Neural cell (in vitro differentiated cells): ENCODE measurements around the gene PFKL. TPM values are rescaled to one million over a fixed set of nuclear protein-coding genes. Genes with fewer than 3 reads are reported as not detected.

Experiments
- H2AFZ ChIP-seq: fragments of 200-600, 300-800 bp; sonication (generic), shearing (Covaris generic); 2 replicates; pipeline ENCODE4 v1.6.0; 2014; ENCODE audit warnings: low read depth, mild to moderate bottlenecking, antibody characterized with exemption, low read length, moderate library complexity
- H3F3A ChIP-seq: fragments of 200-600 bp; shearing (Covaris generic); 2 replicates; pipeline ENCODE4 v1.6.1; 2016; ENCODE audit warnings: mild to moderate bottlenecking, moderate library complexity, mixed read lengths, antibody characterized with exemption, low read length; ENCODE audit not compliant: insufficient read depth, poor library complexity, severe bottlenecking
- H3K27ac ChIP-seq: fragments of 200-600, 300-800 bp; sonication (generic), shearing (Covaris generic); 2 replicates; pipeline ENCODE4 v1.5.1; 2014; ENCODE audit warnings: mild to moderate bottlenecking, low read length, moderate library complexity
- H3K27me3 ChIP-seq: fragments of 300-800, 200-600 bp; sonication (generic), shearing (Covaris generic); 2 replicates; pipeline ENCODE4 v1.6.0; 2014; ENCODE audit warnings: mild to moderate bottlenecking, low read depth, low read length, moderate library complexity; ENCODE audit not compliant: insufficient read depth
- H3K36me3 ChIP-seq: fragments of 300-800, 200-600 bp; sonication (generic), shearing (Covaris generic); 2 replicates; pipeline ENCODE4 v1.5.1; 2014; ENCODE audit warnings: mild to moderate bottlenecking, antibody characterized with exemption, low read length, moderate library complexity; ENCODE audit not compliant: insufficient read depth
- H3K4me2 ChIP-seq: fragments of 300-800, 200-600 bp; sonication (generic), shearing (Covaris generic); 2 replicates; pipeline ENCODE4 v1.6.0; 2014; ENCODE audit warnings: mild to moderate bottlenecking, low read length
- H3K4me3 ChIP-seq: fragments of 300-800, 200-600 bp; sonication (generic), shearing (Covaris generic); 2 replicates; pipeline ENCODE4 v1.5.1; 2014; ENCODE audit warnings: mild to moderate bottlenecking, low read length, moderate library complexity
- H3K79me2 ChIP-seq: fragments of 200-600 bp; shearing (Covaris generic); replicated peaks from 2 replicates; pipeline ENCODE4 v1.6.0; 2014; ENCODE audit warnings: mild to moderate bottlenecking, low read length, moderate library complexity; ENCODE audit not compliant: insufficient read depth
- H3K9ac ChIP-seq: fragments of 300-800, 200-600 bp; sonication (generic), shearing (Covaris generic); 2 replicates; pipeline ENCODE4 v1.6.1; 2016; ENCODE audit warnings: mild to moderate bottlenecking, low read length, mixed read lengths
- H3K9me2 ChIP-seq: fragments of 200-600 bp; shearing (Covaris generic); 2 replicates; pipeline ENCODE4 v1.6.1; 2016; ENCODE audit warnings: mild to moderate bottlenecking, low read length, mixed read lengths; ENCODE audit not compliant: insufficient read depth
- H3K9me3 ChIP-seq: fragments of 200-600, 300-800 bp; sonication (generic), shearing (Covaris generic); 2 replicates; pipeline ENCODE4 v1.6.1; 2016; ENCODE audit warnings: mild to moderate bottlenecking, mixed run types, low read length, moderate library complexity, mixed read lengths
- H4K20me1 ChIP-seq: fragments of 200-600 bp; shearing (Covaris generic); 2 replicates; pipeline ENCODE4 v1.6.1; 2016; ENCODE audit warnings: mild to moderate bottlenecking, mixed run types; ENCODE audit not compliant: insufficient read depth
- EP300 ChIP-seq: fragments of 450-650 bp; conservative IDR thresholded peaks from 2 replicates; pipeline ENCODE4 v1.6.1; 2014; ENCODE audit warnings: antibody characterized with exemption, mild to moderate bottlenecking, moderate library complexity; ENCODE audit not compliant: poor library complexity, severe bottlenecking
- EZH2 ChIP-seq: fragments of 200-600, 300-800 bp; shearing (Covaris generic), sonication (generic); IDR thresholded peaks from 2 replicates; pipeline ENCODE4 v1.6.1; 2014; ENCODE audit warnings: antibody characterized with exemption, low read length, borderline replicate concordance, mild to moderate bottlenecking; ENCODE audit not compliant: insufficient read depth, poor library complexity, severe bottlenecking
- MXI1 ChIP-seq: fragments of 450-650 bp; conservative IDR thresholded peaks from 2 replicates; pipeline ENCODE4 v1.6.1; 2014; ENCODE audit warnings: antibody characterized with exemption, mild to moderate bottlenecking; ENCODE audit not compliant: poor library complexity, severe bottlenecking
- POLR2AphosphoS5 ChIP-seq: IDR thresholded peaks from 2 replicates; pipeline ENCODE4 v1.6.1; 2012
- RAD21 ChIP-seq: fragments of 450-650 bp; conservative IDR thresholded peaks from 2 replicates; pipeline ENCODE4 v1.6.1; 2014; ENCODE audit warnings: antibody characterized with exemption, mild to moderate bottlenecking, moderate library complexity
- REST ChIP-seq: IDR thresholded peaks from 2 replicates; pipeline ENCODE4 v1.6.1; 2012; ENCODE audit warnings: borderline replicate concordance
- SMC3 ChIP-seq: fragments of 450-650 bp; conservative IDR thresholded peaks from 2 replicates; pipeline ENCODE4 v1.6.1; 2014; ENCODE audit warnings: antibody characterized with exemption, mild to moderate bottlenecking, moderate library complexity; ENCODE audit not compliant: poor library complexity
- TAF1 ChIP-seq: IDR thresholded peaks from 2 replicates; pipeline ENCODE4 v1.6.1; 2012; ENCODE audit warnings: low read depth
- polyA plus RNA-seq: library from polyadenylated mRNA; depleted of rRNA; stranded (reverse); fragments of >200 nt; gene quantifications from 2 replicates; pipeline ENCODE4 v1.2.3, GENCODE V29; 2014
- TF ChIP-seq, protein P1 (sequence below): fragments of 450-650 bp; IDR thresholded peaks from 2 replicates; pipeline ENCODE4 v1.5.1; 2014; ENCODE audit warnings: antibody characterized with exemption, mild to moderate bottlenecking, moderate library complexity; ENCODE audit not compliant: poor library complexity, severe bottlenecking

PFKL gene
- polyA plus RNA-seq, 1 donor from 2014 or later = 79.6 TPM

- H2AFZ ChIP-seq = no peak overlapping the region
- no peaks in the 10 kb centered on the region for H3K9me2 ChIP-seq
- H3K79me2 ChIP-seq = no peaks in the 10 kb centered on the region
- no peak overlapping the region for H3K9ac ChIP-seq
- no peaks in the 10 kb centered on the region for H4K20me1 ChIP-seq
- H3K4me3 ChIP-seq = no peak overlapping the region
- H3K36me3 ChIP-seq = no peaks in the 10 kb centered on the region
- H3K9me3 ChIP-seq = no peaks in the 10 kb centered on the region
- H3F3A ChIP-seq = no peaks in the 10 kb centered on the region
- TF ChIP-seq RAD21 (no peak), EZH2 (no peak), POLR2AphosphoS5 (no peak), SMC3 (no peak), EP300 (no peak), TAF1 (no peak), REST (no peak), MXI1 (no peak)
- TF ChIP-seq, protein P1, sequence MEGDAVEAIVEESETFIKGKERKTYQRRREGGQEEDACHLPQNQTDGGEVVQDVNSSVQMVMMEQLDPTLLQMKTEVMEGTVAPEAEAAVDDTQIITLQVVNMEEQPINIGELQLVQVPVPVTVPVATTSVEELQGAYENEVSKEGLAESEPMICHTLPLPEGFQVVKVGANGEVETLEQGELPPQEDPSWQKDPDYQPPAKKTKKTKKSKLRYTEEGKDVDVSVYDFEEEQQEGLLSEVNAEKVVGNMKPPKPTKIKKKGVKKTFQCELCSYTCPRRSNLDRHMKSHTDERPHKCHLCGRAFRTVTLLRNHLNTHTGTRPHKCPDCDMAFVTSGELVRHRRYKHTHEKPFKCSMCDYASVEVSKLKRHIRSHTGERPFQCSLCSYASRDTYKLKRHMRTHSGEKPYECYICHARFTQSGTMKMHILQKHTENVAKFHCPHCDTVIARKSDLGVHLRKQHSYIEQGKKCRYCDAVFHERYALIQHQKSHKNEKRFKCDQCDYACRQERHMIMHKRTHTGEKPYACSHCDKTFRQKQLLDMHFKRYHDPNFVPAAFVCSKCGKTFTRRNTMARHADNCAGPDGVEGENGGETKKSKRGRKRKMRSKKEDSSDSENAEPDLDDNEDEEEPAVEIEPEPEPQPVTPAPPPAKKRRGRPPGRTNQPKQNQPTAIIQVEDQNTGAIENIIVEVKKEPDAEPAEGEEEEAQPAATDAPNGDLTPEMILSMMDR = no peak
- no peak overlapping the region for H3K4me2 ChIP-seq
- H3K27ac ChIP-seq = no peak overlapping the region
- no peaks in the 10 kb centered on the region for H3K27me3 ChIP-seq
Observed at GRCh38 chr21:44323591-44323990, 23.7 kb downstream of the PFKL start.

- H3K9me2 ChIP-seq = no peaks in the 10 kb centered on the region
- H3K27ac ChIP-seq = no peak overlapping the region
- no peak overlapping the region for H3K4me2 ChIP-seq
- TF ChIP-seq, protein P1 = no peak
- TF ChIP-seq EZH2 (no peak), SMC3 (no peak), EP300 (no peak), RAD21 (no peak), POLR2AphosphoS5 (no peak), MXI1 (no peak), REST (no peak), TAF1 (no peak)
- no peak overlapping the region for H3K4me3 ChIP-seq
- no peaks in the 10 kb centered on the region for H3K9me3 ChIP-seq
- H3F3A ChIP-seq = no peaks in the 10 kb centered on the region
- H3K79me2 ChIP-seq = no peaks in the 10 kb centered on the region
- H2AFZ ChIP-seq = no peak overlapping the region
- no peaks in the 10 kb centered on the region for H4K20me1 ChIP-seq
- H3K9ac ChIP-seq = no peak overlapping the region
- H3K27me3 ChIP-seq = no peaks in the 10 kb centered on the region
- H3K36me3 ChIP-seq = no peaks in the 10 kb centered on the region
Observed at GRCh38 chr21:44324106-44324853, 24.4 kb downstream of the PFKL start.
